Left ventricle myocardium inferior (tissue), 1 donor: ENCODE measurements around the gene CUBN. TPM values are rescaled to one million over a fixed set of nuclear protein-coding genes. Genes with fewer than 3 reads are reported as not detected.
"Not testable (repeated sequence)": the region's sequence is repeated elsewhere in the genome, so short reads cannot be mapped to it uniquely, and the experiment has no call there.

Experiments used
- DNase-seq: peaks from one replicate; pipeline ENCODE4 v3.0.0-alpha.2; 2020
- H3K27ac ChIP-seq: fragments of 200-600 bp; replicated peaks from 2 replicates; pipeline ENCODE4 v1.8.0; 2021
- H3K27me3 ChIP-seq: fragments of 200-600 bp; 2 replicates; pipeline ENCODE4 v1.8.0; 2021; ENCODE audit warnings: low read depth
- H3K36me3 ChIP-seq: fragments of 200-600 bp; 2 replicates; pipeline ENCODE4 v1.8.0; 2021
- H3K4me1 ChIP-seq: fragments of 200-600 bp; 2 replicates; pipeline ENCODE4 v1.8.0; 2021
- H3K4me3 ChIP-seq: fragments of 200-600 bp; 2 replicates; pipeline ENCODE4 v1.8.0; 2021; ENCODE audit warnings: mild to moderate bottlenecking, moderate library complexity
- H3K9me3 ChIP-seq: fragments of 200-600 bp; replicated peaks from 2 replicates; pipeline ENCODE4 v1.8.0; 2021
- intact Hi-C: fragments of 100-400 bp; cut with micrococcal nuclease; formaldehyde crosslinking; loops from one replicate; pipeline ENCODE4 v1.11.0; 2022
- total RNA-seq: library from RNA; stranded (reverse); fragmentation: NEBNext Ultra II Directional; extraction: Animal tissue kit (Norgen Biotek cat#: 25700); gene quantifications from one replicate; pipeline ENCODE4 v1.2.1, GENCODE V29; 2021
- TF ChIP-seq, protein P1 (sequence below): fragments of 200-600 bp; IDR thresholded peaks from 2 replicates; pipeline ENCODE4 v1.8.0; 2021; ENCODE audit warnings: antibody characterized with exemption, mild to moderate bottlenecking, borderline replicate concordance
- donor health status: DM: no; HTN: yes; CAD: no; lungs with severe emphysema.

The CUBN gene
- total RNA-seq, 1 donor from 2014 or later = 0.44 TPM

DNA sequence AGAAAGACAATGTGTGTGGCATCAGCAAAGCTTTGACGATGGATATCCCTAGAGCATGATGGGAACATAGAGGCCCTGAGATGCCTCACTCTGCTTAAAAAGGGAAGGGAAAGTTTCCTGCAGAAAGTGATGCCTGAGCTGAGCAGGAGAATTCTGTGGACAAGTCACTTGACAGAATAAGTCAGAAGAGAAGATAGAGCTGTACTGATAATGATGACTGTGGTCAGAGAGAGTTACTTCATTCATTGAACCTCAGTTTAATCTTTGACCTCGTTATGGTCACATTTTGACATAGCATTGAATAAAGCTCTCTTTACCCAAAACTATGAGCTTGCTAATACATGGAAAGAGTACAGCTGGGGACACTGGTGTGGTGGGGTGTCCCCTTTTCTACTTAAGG, 7.6 kb downstream of the CUBN start:
- H3K4me1 ChIP-seq = no peaks in the 10 kb centered on the region
- peaks cover 4% of the 10 kb centered on the region for H3K36me3 ChIP-seq
- TF ChIP-seq, protein P1, sequence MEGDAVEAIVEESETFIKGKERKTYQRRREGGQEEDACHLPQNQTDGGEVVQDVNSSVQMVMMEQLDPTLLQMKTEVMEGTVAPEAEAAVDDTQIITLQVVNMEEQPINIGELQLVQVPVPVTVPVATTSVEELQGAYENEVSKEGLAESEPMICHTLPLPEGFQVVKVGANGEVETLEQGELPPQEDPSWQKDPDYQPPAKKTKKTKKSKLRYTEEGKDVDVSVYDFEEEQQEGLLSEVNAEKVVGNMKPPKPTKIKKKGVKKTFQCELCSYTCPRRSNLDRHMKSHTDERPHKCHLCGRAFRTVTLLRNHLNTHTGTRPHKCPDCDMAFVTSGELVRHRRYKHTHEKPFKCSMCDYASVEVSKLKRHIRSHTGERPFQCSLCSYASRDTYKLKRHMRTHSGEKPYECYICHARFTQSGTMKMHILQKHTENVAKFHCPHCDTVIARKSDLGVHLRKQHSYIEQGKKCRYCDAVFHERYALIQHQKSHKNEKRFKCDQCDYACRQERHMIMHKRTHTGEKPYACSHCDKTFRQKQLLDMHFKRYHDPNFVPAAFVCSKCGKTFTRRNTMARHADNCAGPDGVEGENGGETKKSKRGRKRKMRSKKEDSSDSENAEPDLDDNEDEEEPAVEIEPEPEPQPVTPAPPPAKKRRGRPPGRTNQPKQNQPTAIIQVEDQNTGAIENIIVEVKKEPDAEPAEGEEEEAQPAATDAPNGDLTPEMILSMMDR = no peak
- H3K4me3 ChIP-seq = no peak overlapping the region
- intact Hi-C loops = no loop called here
- no peaks in the 10 kb centered on the region for H3K27me3 ChIP-seq
- no peak for DNase-seq
- no peaks in the 10 kb centered on the region for H3K9me3 ChIP-seq
- H3K27ac ChIP-seq = no peak overlapping the region

GRCh38 chr10:17120694-17121093, 8.9 kb downstream of the CUBN start:
- no peaks in the 10 kb centered on the region for H3K9me3 ChIP-seq
- no peaks in the 10 kb centered on the region for H3K4me1 ChIP-seq
- no peaks in the 10 kb centered on the region for H3K27me3 ChIP-seq
- no peak overlapping the region for H3K4me3 ChIP-seq
- TF ChIP-seq, protein P1 = no peak
- DNase-seq = no peak
- intact Hi-C loops = no loop called here
- H3K27ac ChIP-seq = no peak overlapping the region
- peaks cover 4% of the 10 kb centered on the region for H3K36me3 ChIP-seq

- Histone ChIP-seq H3K36me3 (peaks cover 4% of the 10 kb centered on the region), H3K9me3 (no peaks in the 10 kb centered on the region), H3K4me1 (no peaks in the 10 kb centered on the region), H3K27ac (no peak overlapping the region), H3K4me3 (no peak overlapping the region), H3K27me3 (no peaks in the 10 kb centered on the region)
- DNase-seq = no peak
- TF ChIP-seq, protein P1 = no peak
- intact Hi-C loops = no loop called here
These were observed 9.8 kb downstream of the CUBN start for GRCh38 chr10:17119845-17120244.

DNA sequence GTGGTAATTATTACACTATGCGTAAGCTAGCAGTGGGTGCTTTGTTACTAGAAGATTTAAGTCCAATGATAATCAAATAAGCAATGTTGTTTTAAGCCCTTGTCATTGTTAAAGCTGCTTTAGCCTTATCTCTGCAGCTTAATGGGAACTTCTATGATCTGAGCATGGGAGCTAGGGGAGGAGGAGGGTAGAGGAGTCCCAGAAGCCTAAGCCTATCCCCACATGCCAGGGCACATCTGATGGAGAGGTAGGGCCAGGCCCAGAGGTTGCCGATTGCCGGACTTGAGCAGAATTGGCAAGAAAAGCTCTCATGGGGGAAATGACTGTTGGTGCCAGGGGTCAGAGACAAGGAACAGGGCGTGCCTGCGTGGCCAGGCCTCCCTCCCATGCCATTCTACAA, 13.4 kb downstream of the CUBN start:
- Histone ChIP-seq H3K9me3 (no peaks in the 10 kb centered on the region), H3K4me3 (no peak overlapping the region), H3K27ac (no peak overlapping the region), H3K27me3 (no peaks in the 10 kb centered on the region), H3K36me3 (no peaks in the 10 kb centered on the region), H3K4me1 (no peaks in the 10 kb centered on the region)
- intact Hi-C loops = no loop called here
- TF ChIP-seq, protein P1 = no peak
- no peak for DNase-seq

DNA sequence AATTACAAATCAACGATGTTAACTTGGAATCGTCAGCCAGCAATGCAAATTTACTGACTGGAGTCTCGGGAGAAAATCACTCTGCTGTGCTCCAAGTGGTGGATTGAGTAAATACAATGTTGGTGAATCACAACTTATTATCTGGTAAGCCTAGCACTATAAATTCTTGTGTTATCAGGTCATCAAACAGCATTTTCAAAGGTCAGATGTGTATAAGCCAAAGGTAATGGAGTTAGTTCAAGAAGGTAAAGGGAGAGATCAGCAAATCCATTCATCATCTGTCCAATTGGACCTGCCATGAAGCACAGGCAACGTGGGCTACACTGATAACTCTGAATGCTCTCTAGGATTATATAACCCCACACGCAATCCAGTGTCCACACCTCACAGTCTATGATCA, 13.9 kb downstream of the CUBN start:
- no peaks in the 10 kb centered on the region for H3K36me3 ChIP-seq
- no peak for DNase-seq
- H3K27ac ChIP-seq = no peak overlapping the region
- H3K27me3 ChIP-seq = no peaks in the 10 kb centered on the region
- H3K9me3 ChIP-seq = no peaks in the 10 kb centered on the region
- no peak overlapping the region for H3K4me3 ChIP-seq
- no peaks in the 10 kb centered on the region for H3K4me1 ChIP-seq
- intact Hi-C loops = no loop called here
- TF ChIP-seq, protein P1 = no peak

- H3K27me3 ChIP-seq, H3K4me1 ChIP-seq, DNase-seq, H3K4me3 ChIP-seq, H3K27ac ChIP-seq, H3K9me3 ChIP-seq, H3K36me3 ChIP-seq, intact Hi-C loops: not testable (repeated sequence)
These were observed 14.7 kb downstream of the CUBN start for GRCh38 chr10:17114878-17115444.
